Stimulated activated CD8-positive, alpha-beta memory T cell treated with anti-CD3 and anti-CD28 coated beads, Interleukin-4, amount 100 ng/mL, for 24 hours (primary cell): ENCODE measurements around the gene PEAK1.
"Not testable (repeated sequence)": the region's sequence is repeated elsewhere in the genome, so short reads cannot be mapped to it uniquely, and the experiment has no call there.

Experiments
- DNase-seq: peaks from one replicate; pipeline ENCODE4 v3.0.0-alpha.2; 2020; ENCODE audit warnings: low read depth

Gene PEAK1

GRCh38 chr15:77178411-77178810, 241.5 kb downstream of the PEAK1 start:
- no peak for DNase-seq

- not testable (repeated sequence) for DNase-seq
These were observed 243.8 kb downstream of the PEAK1 start for GRCh38 chr15:77176148-77176547.

GRCh38 chr15:77173487-77173886, 246.4 kb downstream of the PEAK1 start:
- DNase-seq = no peak

DNA sequence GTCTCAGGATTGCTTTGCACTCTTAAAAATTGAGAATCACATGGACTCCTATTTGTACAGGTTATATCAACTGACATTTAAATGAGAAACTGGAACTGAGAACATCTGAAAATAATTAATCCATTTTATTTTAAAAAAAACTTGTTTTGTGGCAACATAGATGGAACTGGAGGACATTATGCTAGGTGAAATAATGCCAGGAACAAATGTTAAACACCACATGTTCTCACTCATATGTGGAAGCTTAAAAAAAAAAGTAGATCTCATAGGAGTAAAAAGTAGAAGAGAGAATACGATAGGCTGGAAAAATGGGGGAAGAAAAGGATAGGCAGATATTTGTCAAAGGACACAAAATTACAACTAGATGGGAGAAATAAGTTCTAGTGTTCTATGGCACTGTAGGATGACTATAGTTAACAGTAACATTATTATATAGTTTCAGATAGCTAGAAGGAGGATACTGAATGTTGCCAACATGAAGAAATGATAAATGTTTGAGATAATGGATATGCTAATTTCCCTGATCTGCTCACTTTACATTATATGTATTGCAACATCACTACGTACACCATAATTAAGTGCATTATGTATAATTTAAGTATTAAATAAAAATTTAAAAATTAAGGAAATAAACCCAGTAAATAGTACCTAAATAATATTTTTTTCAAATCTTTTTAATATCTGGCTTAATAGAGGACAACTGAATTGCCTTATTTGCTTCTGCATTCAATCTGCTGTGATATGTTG, 248.5 kb downstream of the PEAK1 start:
- no peak for DNase-seq

DNA sequence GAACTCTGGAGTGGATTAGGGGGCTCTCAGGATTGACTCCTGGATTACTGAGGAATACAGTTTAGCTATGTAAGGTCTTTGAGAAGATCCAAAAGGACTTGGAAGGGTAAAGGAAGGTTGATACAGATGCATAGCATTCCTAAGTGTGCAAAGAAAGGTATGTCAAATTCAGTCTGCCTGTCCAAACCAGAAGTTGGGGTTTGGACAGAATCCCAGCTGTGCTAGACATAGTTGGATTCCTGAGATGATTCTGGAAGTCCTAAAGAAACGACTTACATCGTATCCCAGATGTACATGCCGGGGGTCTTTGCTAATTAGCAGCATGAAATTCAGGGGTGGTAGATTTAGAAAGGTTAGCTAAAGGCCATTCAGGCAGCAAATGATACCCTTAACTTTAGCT, 251.3 kb downstream of the PEAK1 start:
- no peak for DNase-seq

DNA sequence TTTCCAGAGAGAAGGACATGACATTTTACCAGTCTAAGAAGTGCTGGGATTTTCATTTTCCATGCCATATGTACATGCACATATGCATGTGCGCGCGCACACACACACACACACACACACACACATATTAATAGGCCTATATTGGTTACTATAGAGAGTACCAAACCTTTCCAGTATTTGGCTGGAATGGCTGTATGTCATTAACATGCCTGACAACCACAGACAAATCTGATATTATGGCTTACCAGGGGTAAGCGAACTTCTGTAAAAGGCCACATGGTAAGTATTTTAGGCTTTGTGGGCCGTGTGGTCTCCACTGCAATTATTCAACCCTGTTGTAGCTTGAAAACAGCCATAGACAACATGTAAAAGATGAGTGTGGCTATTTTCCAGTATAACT, 251.8 kb downstream of the PEAK1 start:
- no peak for DNase-seq

GRCh38 chr15:77167406-77167805, 252.5 kb downstream of the PEAK1 start:
- DNase-seq = no peak

DNA sequence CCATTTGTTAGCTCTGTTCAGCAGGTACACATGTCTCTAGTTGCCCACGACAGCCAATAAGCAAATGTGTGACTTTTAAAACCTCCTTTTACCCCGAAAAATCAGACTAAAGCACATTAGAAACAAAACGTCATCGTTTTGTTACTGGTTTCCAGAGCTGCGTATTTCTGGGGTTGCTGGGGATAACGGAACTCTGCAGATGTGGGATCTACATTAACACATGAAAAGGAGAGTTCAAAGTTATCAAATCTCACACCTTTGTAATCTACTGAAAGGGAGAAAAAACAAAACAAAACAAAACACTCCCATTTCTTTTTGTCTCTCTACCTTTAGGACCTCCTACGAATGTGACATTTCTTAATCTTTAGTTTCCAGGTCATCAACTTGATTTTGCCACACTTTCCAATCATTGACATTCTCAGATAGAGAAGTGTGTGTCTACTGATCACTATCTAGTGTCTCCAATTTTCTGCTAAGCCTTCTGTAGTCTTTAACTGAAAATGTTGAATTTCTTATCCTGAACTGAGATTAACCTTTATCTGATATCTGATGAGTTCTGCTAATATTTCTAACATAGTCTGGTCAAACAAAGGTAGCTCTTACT, 256.0 kb downstream of the PEAK1 start:
- DNase-seq = no peak

DNA sequence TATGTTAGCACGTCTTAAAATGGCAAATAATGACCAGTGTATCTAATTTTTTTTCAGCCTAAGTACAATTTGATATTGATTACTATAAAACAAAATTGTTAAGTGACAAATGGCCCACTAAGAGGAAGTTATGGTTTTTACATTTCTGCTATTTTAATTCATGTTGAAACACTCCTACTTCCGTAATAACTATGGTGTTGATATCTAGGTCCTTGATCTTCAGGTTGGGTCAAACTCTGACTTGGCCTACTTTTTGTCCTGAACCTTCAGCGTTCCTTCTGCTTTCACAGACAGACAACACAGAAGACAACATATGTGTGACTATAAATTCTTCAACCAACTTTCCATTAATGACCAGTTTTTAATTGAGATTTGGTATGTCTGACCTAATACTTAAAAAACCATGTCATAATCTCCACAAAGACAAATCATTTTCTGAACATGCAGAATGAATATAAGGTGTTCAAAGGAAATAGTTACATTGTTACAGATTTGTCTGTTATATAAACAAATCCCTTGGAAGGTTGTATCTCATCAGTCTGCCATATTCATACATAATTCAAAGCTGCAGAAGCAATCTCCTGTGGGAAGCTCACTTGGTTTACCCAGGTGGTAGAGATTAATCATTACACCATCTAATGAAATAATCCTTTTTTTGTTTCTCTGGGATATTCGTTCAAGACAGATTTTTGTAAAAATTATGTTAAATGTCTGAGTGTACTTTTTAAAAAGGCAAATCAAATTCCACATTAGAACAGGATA, 256.9 kb downstream of the PEAK1 start:
- DNase-seq = no peak

GRCh38 chr15:77160562-77161478, 259.1 kb downstream of the PEAK1 start:
- no peak for DNase-seq

DNA sequence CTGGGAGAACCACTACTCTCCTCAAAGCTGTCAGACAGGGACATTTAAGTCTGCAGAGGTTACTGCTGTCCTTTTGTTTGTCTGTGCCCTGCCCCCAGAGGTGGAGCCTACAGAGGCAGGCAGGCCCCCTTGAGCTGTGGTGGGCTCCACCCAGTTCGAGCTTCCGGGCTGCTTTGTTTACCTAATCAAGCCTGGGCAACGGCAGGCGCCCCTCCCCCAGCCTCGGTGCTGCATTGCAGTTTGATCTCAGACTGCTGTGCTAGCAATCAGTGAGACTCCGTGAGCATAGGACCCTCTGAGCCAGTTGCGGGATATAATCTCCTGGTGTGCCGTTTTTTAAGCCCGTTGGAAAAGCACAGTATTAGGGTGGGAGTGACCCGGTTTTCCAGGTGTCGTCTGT, 263.9 kb downstream of the PEAK1 start:
- not testable (repeated sequence) for DNase-seq

DNA sequence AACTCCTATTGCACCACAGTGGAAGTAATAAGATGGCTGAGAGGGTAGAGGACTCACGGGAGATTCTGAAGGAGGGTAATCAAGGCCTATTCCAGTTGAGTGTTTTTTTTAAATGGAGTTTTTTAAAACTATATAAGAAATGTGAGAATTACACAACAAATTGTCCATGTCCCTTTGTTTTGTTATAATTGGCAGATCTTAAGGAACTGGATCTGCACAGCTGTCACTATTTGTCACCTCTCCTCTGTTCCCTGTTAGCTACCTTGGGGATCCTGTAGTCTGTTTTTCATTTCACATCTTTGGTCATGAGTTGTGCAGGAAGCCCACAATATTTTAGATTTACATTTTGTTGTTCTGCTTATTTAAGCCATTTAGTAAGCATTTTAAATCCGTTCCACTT, 271.7 kb downstream of the PEAK1 start:
- no peak for DNase-seq

GRCh38 chr15:77145370-77145769, 274.5 kb downstream of the PEAK1 start:
- no peak for DNase-seq

DNA sequence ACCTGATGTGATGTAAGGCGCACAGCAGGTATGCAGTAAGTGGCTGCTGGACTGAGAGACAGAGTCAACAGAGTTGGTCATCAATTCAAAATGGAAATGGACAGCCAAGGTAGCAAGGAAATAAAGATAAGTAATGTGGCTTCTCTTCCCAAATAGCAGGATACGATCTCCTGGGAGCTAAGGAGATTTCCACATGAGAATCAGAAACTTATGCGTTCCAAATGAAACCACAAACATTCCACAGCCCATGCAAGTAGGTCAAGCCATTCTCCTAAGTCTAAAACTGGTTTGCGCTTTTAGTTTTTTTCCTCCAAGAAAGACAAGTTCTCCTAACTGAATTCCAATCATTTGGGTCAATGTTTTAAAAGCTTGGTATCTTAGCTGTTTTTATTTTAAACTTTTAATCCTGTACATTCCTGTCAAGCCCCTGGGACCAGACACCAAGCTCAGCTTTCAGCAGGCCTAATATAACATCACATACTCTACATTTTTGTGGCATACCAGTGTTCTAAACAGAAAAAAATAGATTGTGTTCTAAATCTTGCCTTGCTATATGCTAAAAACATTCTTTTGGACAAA, 275.3 kb downstream of the PEAK1 start:
- no peak for DNase-seq

- no peak for DNase-seq
These were observed 275.9 kb downstream of the PEAK1 start for GRCh38 chr15:77144026-77144425.

- DNase-seq = no peak
These were observed 276.3 kb downstream of the PEAK1 start for GRCh38 chr15:77143616-77144015.

- no peak for DNase-seq
These were observed 276.7 kb downstream of the PEAK1 start for GRCh38 chr15:77143191-77143590.

DNA sequence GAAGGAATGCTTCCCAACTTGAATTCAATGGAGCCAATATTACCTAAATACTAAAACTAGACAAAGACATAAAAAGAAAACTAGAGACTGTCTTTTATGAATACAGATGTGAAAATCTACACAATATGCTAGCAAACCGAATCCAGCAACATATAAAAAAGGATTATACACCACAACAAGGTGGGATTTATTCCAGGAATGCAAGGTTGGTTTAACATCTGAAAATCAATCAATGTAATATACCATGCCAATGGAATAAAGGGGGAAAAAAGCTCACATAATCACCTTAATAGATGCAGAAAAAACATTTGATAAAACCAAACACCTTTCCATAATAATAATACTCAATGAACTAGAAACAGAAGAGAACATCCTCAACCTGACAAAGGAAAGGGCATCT, 279.7 kb downstream of the PEAK1 start:
- DNase-seq = no peak

- no peak for DNase-seq
These were observed 280.6 kb downstream of the PEAK1 start for GRCh38 chr15:77139312-77139711.

DNA sequence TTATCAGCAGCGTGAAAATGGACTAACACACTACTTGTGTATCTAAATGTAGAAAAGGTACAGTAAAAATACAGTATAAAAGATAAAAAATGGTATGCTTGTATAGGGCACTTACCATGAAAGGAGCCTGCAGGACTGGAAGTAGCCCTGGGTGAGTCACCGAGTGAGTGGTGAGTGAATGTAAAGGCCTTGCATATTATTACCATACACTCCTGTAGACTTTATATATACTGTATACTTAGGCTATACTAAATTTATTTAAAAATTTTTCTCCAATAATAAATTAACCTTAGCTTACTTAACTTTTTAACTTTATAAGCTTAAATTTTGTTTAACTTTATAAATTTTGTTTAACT, 281.8 kb downstream of the PEAK1 start:
- no peak for DNase-seq

DNA sequence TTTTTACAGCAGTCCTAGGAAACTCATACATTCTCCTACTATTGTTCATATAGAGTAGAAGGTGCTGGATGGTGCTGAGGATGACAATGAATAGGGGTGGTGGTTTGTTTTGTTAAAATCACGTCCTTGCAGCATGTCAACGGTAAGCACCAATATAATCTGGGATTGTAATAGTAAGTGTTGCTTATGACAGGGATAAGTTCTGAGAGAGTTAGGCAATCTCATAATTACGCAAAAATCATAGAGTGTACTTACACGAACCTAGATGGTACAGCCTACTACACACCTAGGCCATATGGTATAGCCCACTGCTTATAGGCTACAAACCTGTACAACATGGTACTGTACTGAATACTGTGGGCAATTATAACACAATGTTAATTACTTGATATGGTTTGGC, 284.7 kb downstream of the PEAK1 start:
- no peak for DNase-seq
